ENCODE results near the gene ACE.
"Not testable (repeated sequence)": the region's sequence is repeated elsewhere in the genome, so short reads cannot be mapped to it uniquely, and the experiment has no call there.

The ACE gene

GRCh38 chr17:63445065-63445464 lies 31.8 kb upstream of the ACE start:
- no peak for DNase-seq

GRCh38 chr17:63445571-63445953 lies 31.3 kb upstream of the ACE start:
- DNase-seq: no peak

- DNase-seq: peak; percentile 77
These were observed 30.7 kb upstream of the ACE start, which contains the start of gene CYB561 for GRCh38 chr17:63445954-63446752. Gene CYB561, minus strand, starts transcription at chr17:63446306. Its CDS starts 8,759 bp downstream, at chr17:63437547.

- peak; percentile 70 for DNase-seq
These were observed 29.9 kb upstream of the ACE start for GRCh38 chr17:63446753-63447470.

GRCh38 chr17:63447471-63448009 lies 29.3 kb upstream of the ACE start:
- DNase-seq: no peak

GRCh38 chr17:63448655-63449054 lies 28.2 kb upstream of the ACE start:
- DNase-seq: no peak

- no peak for DNase-seq
These were observed 26.3 kb upstream of the ACE start for GRCh38 chr17:63450551-63450950.

- DNase-seq: no peak
These were observed 25.7 kb upstream of the ACE start for GRCh38 chr17:63451150-63451549.

GRCh38 chr17:63452046-63452961 lies 24.6 kb upstream of the ACE start:
- DNase-seq: no peak

GRCh38 chr17:63452962-63453551 lies 23.8 kb upstream of the ACE start:
- DNase-seq: no peak

- DNase-seq: not testable (repeated sequence)
These were observed 22.5 kb upstream of the ACE start for GRCh38 chr17:63454357-63454756.

- DNase-seq: no peak
These were observed 21.9 kb upstream of the ACE start for GRCh38 chr17:63454915-63455314.

GRCh38 chr17:63455417-63455816 lies 21.4 kb upstream of the ACE start:
- DNase-seq: no peak

- DNase-seq: no peak
These were observed 18.4 kb upstream of the ACE start for GRCh38 chr17:63458478-63458877.

- DNase-seq: no peak
These were observed 16.8 kb upstream of the ACE start for GRCh38 chr17:63460018-63460417.

GRCh38 chr17:63463771-63464170 lies 13.1 kb upstream of the ACE start:
- DNase-seq: no peak

- no peak for DNase-seq
These were observed 12.1 kb upstream of the ACE start for GRCh38 chr17:63464691-63465236.

- DNase-seq: not testable (repeated sequence)
These were observed 8.8 kb upstream of the ACE start for GRCh38 chr17:63468099-63468498.

- no peak for DNase-seq
These were observed 2.7 kb upstream of the ACE start for GRCh38 chr17:63474174-63474573.

- DNase-seq: no peak
These were observed 2.0 kb upstream of the ACE start for GRCh38 chr17:63474586-63475460.

All from retina (tissue), 1 donor.